ENCODE measurements around the gene CHST11. TPM values are rescaled to one million over a fixed set of nuclear protein-coding genes. Genes with fewer than 3 reads are reported as not detected.

The CHST11 gene
- total and polyA plus RNA-seq, 10 of the 15 experiments (the other 5 are each of a cell fraction or from before 2014, with no cell fraction given): 1.9 to 38.1 (median 17.2) TPM

- Histone ChIP-seq H3K4me1 (ENCODE audit: control insufficient read depth, insufficient read depth, low read length) (peaks cover 52% of the 10 kb centered on the region), H3K36me3 (ENCODE audit: control insufficient read depth in 2 of 2, insufficient read depth in 2 of 2, low read length in 1 of 2) (peaks cover 0 to 2% of the 10 kb centered on the region in 2 experiments; a peak in 1 of 4 replicates), H3K9me3 (replicated peaks; ENCODE audit: control insufficient read depth, insufficient read depth, low read length) (no peaks in the 10 kb centered on the region), H3K4me2 (ENCODE audit: control insufficient read depth, insufficient read depth) (peak overlapping the region; percentile 82), H2AFZ (ENCODE audit: control insufficient read depth, low read depth, low read length) (peak overlapping the region; percentile 33), H3K4me3 (peak overlapping the region; percentile 57), H4K20me1 (ENCODE audit: control insufficient read depth, insufficient read depth) (no peaks in the 10 kb centered on the region), H3K79me2 (ENCODE audit: control insufficient read depth, insufficient read depth, low read length) (peaks cover 59% of the 10 kb centered on the region), H3K27me3 (replicated peaks in 1 of 2; ENCODE audit: control insufficient read depth in 2 of 2, insufficient read depth in 2 of 2, low read length in 1 of 2) (no peaks in the 10 kb centered on the region), H3K27ac (ENCODE audit: control insufficient read depth, insufficient read depth) (peak overlapping the region; percentile 83), H3K9ac (ENCODE audit: control insufficient read depth, insufficient read depth, low read length) (peak overlapping the region; percentile 27)
- FAIRE-seq (no peak), DNase-seq (ENCODE audit: low read depth, low spot score) (peak; percentile 57), ATAC-seq (peak; percentile 77)
- ChIA-PET SMC1A (ENCODE audit: uncharacterized antibody, unreplicated experiment) (interaction anchor here (0.7 to 6.1 kb wide), 20 partner anchors 11 to 559 kb away, joined by 3 to 51 read pairs (median 4); no protein-coding TSS in a partner anchor), RAD21 (ENCODE audit: unreplicated experiment) (interaction anchor here (0.8 to 4.5 kb wide), 20 partner anchors 9 to 202 kb away, joined by 3 to 47 read pairs (median 5); partner anchors contain the start of gene CHST11), CTCF (interaction anchor here (0.7 to 2.2 kb wide), 12 partner anchors 11 to 277 kb away, joined by 3 to 8 read pairs (median 4); no protein-coding TSS in a partner anchor), POLR2A (interaction anchor here (1.0 to 1.8 kb wide), 10 partner anchors 12 to 115 kb away, joined by 3 to 8 read pairs (median 4); no protein-coding TSS in a partner anchor)
- BruUV-seq (replicated peaks): no TSS peak
- in situ Hi-C loops (cut with MboI) (no loop called here), intact Hi-C loops (cut with micrococcal nuclease; ENCODE audit: unreplicated experiment) (loop anchor here (1.0 kb wide), 1 partner anchor 38 kb away; the partner anchor contains the start of gene CHST11)
- WGBS (ENCODE audit: insufficient coverage, insufficient replicate concordance, low lambda C conversion rate, missing lambda C conversion rate): 25% methylated on average over 13 of the region's 13 CpGs
- TF ChIP-seq RCOR1 (conservative IDR thresholded peaks at IDR 0.05; ENCODE audit: low read depth, low read length) (0 out of 2 replicates have a peak, but pooled peaks have one; percentile 46), MTA2 (IDR thresholded peaks at IDR 0.05; ENCODE audit: low read depth) (peak; percentile 61; the same call in 1 of the 2 replicates), SP1 (IDR thresholded peaks at IDR 0.05; ENCODE audit: low read depth, low read length) (peak; percentile 5), WRNIP1 (IDR thresholded peaks at IDR 0.05; ENCODE audit: borderline replicate concordance, low read depth, low read length) (no peak), PKNOX1 (IDR thresholded peaks at IDR 0.05) (peak; percentile 78), IKZF1 (conservative IDR thresholded peaks at IDR 0.05) (no peak; the same call in none of the 2 replicates), ASH2L (IDR thresholded peaks at IDR 0.05; ENCODE audit: borderline replicate concordance, low read depth) (peak; percentile 78; the same call in 1 of the 2 replicates), POLR2A (IDR thresholded peaks at IDR 0.05; ENCODE audit: low read depth, low read length) (peak; percentile 50), PAX5 (IDR thresholded peaks at IDR 0.05; ENCODE audit: borderline replicate concordance, low read depth, low read length) (0 out of 2 replicates have a peak, but pooled peaks have one; percentile 37), JUNB (IDR thresholded peaks at IDR 0.05) (peak; percentile 87), MEF2A (IDR thresholded peaks at IDR 0.05; ENCODE audit: insufficient read depth, low read depth, low read length) (peak; percentile 58; the same call in 1 of the 2 replicates), EZH2 (IDR thresholded peaks at IDR 0.05; ENCODE audit: borderline replicate concordance, control insufficient read depth, low read depth, low read length) (no peak), BCL3 (IDR thresholded peaks at IDR 0.05; ENCODE audit: borderline replicate concordance, insufficient read depth, low read depth, low read length, poor library complexity, severe bottlenecking) (peak; percentile 39), MTA3 (IDR thresholded peaks at IDR 0.05; ENCODE audit: borderline replicate concordance, low read length) (no peak; the same call in 1 of the 2 replicates), EGR1 (IDR thresholded peaks at IDR 0.05; ENCODE audit: borderline replicate concordance in 1 of 2, low read depth in 2 of 2, low read length in 2 of 2) (peak in 1 of 2 experiments; percentile 72; a peak in 2 of 3 replicates), TCF7 (IDR thresholded peaks at IDR 0.05; ENCODE audit: borderline replicate concordance) (peak; percentile 18; the same call in 1 of the 2 replicates), POU2F2 (IDR thresholded peaks at IDR 0.05; ENCODE audit: borderline replicate concordance, low read depth, low read length) (peak; percentile 75; the same call in 1 of the 3 replicates), ZNF207 (IDR thresholded peaks at IDR 0.05; ENCODE audit: borderline replicate concordance) (peak; percentile 78; the same call in 1 of the 2 replicates), RAD21 (IDR thresholded peaks at IDR 0.05; ENCODE audit: insufficient read depth, low read depth, low read length) (no peak)
- TF ChIP-seq, protein P1, sequence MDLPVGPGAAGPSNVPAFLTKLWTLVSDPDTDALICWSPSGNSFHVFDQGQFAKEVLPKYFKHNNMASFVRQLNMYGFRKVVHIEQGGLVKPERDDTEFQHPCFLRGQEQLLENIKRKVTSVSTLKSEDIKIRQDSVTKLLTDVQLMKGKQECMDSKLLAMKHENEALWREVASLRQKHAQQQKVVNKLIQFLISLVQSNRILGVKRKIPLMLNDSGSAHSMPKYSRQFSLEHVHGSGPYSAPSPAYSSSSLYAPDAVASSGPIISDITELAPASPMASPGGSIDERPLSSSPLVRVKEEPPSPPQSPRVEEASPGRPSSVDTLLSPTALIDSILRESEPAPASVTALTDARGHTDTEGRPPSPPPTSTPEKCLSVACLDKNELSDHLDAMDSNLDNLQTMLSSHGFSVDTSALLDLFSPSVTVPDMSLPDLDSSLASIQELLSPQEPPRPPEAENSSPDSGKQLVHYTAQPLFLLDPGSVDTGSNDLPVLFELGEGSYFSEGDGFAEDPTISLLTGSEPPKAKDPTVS (IDR thresholded peaks at IDR 0.05; ENCODE audit: low read depth, low read length): no peak
Measured at GRCh38 chr12:104494137-104494792, 37.5 kb downstream of the CHST11 start.
